ENCODE measurements around the gene BMPER.
A peak's percentile ranks its signal among the peaks of the same experiment; 100 is the strongest.

The BMPER gene

GRCh38 chr7:34036972-34037792 is 131.8 kb downstream of the BMPER start:
- Histone ChIP-seq H3K27me3 (replicated peaks; ENCODE audit: control insufficient read depth, insufficient read depth, low read length) (no peaks in the 10 kb centered on the region), H3K9me3 (ENCODE audit: control insufficient read depth, low read length) (no peaks in the 10 kb centered on the region), H3K4me1 (ENCODE audit: control insufficient read depth, insufficient read depth, low read length) (peaks cover 31% of the 10 kb centered on the region), H3K36me3 (ENCODE audit: control insufficient read depth, insufficient read depth, low read length, severe bottlenecking) (no peaks in the 10 kb centered on the region), H3K4me3 (ENCODE audit: low read length) (no peak overlapping the region), H3K9ac (ENCODE audit: low read length) (no peak overlapping the region)
- DNase-seq (ENCODE audit: low read depth): no peak

GRCh38 chr7:34038816-34039470 is 133.6 kb downstream of the BMPER start:
- no peaks in the 10 kb centered on the region for H3K9me3 ChIP-seq (ENCODE audit: control insufficient read depth, low read length)
- H3K36me3 ChIP-seq (ENCODE audit: control insufficient read depth, insufficient read depth, low read length, severe bottlenecking): no peaks in the 10 kb centered on the region
- peaks cover 49% of the 10 kb centered on the region for H3K4me1 ChIP-seq (ENCODE audit: control insufficient read depth, insufficient read depth, low read length)
- H3K9ac ChIP-seq (ENCODE audit: low read length): no peak overlapping the region
- no peak for DNase-seq (ENCODE audit: low read depth)
- no peaks in the 10 kb centered on the region for H3K27me3 ChIP-seq (replicated peaks; ENCODE audit: control insufficient read depth, insufficient read depth, low read length)
- H3K4me3 ChIP-seq (ENCODE audit: low read length): no peak overlapping the region

- H3K4me3 ChIP-seq (ENCODE audit: low read length): no peak overlapping the region
- peaks cover 49% of the 10 kb centered on the region for H3K4me1 ChIP-seq (ENCODE audit: control insufficient read depth, insufficient read depth, low read length)
- DNase-seq (ENCODE audit: low read depth): no peak
Measured at GRCh38 chr7:34041707-34042106, 136.4 kb downstream of the BMPER start.

GRCh38 chr7:34042406-34042805 is 137.1 kb downstream of the BMPER start:
- H3K27me3 ChIP-seq (replicated peaks; ENCODE audit: control insufficient read depth, insufficient read depth, low read length): no peaks in the 10 kb centered on the region
- DNase-seq (ENCODE audit: low read depth): no peak
- no peaks in the 10 kb centered on the region for H3K36me3 ChIP-seq (ENCODE audit: control insufficient read depth, insufficient read depth, low read length, severe bottlenecking)
- no peak overlapping the region for H3K4me3 ChIP-seq (ENCODE audit: low read length)
- H3K4me1 ChIP-seq (ENCODE audit: control insufficient read depth, insufficient read depth, low read length): peaks cover 48% of the 10 kb centered on the region
- no peaks in the 10 kb centered on the region for H3K9me3 ChIP-seq (ENCODE audit: control insufficient read depth, low read length)
- H3K9ac ChIP-seq (ENCODE audit: low read length): no peak overlapping the region

More at GRCh38 chr7:34041707-34042106, 136.4 kb downstream of the BMPER start:
- Histone ChIP-seq H3K27me3 (replicated peaks; ENCODE audit: control insufficient read depth, insufficient read depth, low read length) (no peaks in the 10 kb centered on the region), H3K9ac (ENCODE audit: low read length) (no peak overlapping the region), H3K36me3 (ENCODE audit: control insufficient read depth, insufficient read depth, low read length, severe bottlenecking) (no peaks in the 10 kb centered on the region), H3K9me3 (ENCODE audit: control insufficient read depth, low read length) (no peaks in the 10 kb centered on the region)

DNA sequence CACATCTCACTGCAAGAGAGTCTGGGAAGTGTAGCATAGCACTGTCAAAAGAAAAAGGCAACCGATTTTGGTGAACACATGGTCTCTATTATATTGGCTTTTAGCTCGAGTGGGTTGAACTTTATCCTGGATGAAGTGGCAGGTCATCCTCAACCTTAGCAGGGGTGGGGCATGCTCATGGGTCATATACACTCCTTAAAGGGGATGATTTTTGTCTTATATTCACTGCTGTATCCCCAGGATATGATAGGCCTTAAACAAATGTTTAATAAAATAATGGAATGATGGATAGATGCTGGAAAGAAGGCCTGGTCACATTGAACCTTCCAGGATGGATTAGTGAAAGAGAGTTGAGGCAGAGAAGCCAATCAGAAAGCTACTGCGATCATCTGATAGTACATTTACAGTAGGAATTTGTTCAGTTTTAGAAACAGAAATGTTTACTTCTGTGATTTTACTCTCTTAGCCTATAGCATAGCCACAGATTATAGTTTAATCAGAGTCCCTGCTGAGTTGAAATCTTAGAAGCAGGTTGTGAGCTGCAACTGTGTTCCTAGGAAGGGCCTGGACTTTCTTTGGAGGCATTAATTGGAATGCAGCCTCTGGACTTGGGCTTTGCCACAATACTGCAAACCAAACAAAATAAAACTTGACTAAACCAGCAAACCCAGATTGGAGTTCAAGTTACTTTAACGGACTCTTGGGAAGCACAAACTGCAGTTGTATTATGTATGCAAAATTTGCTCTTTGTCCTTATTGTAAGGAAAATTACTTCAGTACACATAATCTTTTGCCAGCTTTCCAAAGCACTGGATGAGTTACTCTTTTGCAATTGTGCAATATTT is 138.3 kb downstream of the BMPER start:
- peaks cover 5% of the 10 kb centered on the region for H3K36me3 ChIP-seq (ENCODE audit: control insufficient read depth, insufficient read depth, low read length, severe bottlenecking)
- H3K27me3 ChIP-seq (replicated peaks; ENCODE audit: control insufficient read depth, insufficient read depth, low read length): no peaks in the 10 kb centered on the region
- peak overlapping the region; percentile 53 for H3K9ac ChIP-seq (ENCODE audit: low read length)
- H3K4me3 ChIP-seq (ENCODE audit: low read length): no peak overlapping the region
- H3K4me1 ChIP-seq (ENCODE audit: control insufficient read depth, insufficient read depth, low read length): peaks cover 48% of the 10 kb centered on the region
- no peaks in the 10 kb centered on the region for H3K9me3 ChIP-seq (ENCODE audit: control insufficient read depth, low read length)
- DNase-seq (ENCODE audit: low read depth): peak; percentile 62

DNA sequence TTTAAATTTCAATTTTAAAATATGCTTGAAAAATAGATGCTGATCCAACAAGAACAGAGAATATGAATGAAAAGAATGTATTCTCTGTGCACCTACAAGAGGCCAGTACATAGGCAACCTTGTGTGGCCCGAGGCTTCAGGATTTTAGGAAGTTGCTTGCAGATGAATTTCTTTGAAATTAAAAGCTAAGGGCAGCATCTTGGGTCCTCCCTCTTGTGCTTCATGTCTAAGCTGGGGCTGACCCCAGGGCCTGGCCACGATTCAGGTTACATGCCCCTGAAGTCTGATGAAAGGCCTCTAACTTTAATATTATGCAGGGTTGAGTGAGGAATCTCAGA is 138.9 kb downstream of the BMPER start:
- Histone ChIP-seq H3K4me3 (ENCODE audit: low read length) (no peak overlapping the region), H3K9me3 (ENCODE audit: control insufficient read depth, low read length) (no peaks in the 10 kb centered on the region), H3K4me1 (ENCODE audit: control insufficient read depth, insufficient read depth, low read length) (peaks cover 43% of the 10 kb centered on the region), H3K36me3 (ENCODE audit: control insufficient read depth, insufficient read depth, low read length, severe bottlenecking) (peaks cover 11% of the 10 kb centered on the region), H3K9ac (ENCODE audit: low read length) (peak overlapping the region; percentile 53), H3K27me3 (replicated peaks; ENCODE audit: control insufficient read depth, insufficient read depth, low read length) (no peaks in the 10 kb centered on the region)
- no peak for DNase-seq (ENCODE audit: low read depth)

DNA sequence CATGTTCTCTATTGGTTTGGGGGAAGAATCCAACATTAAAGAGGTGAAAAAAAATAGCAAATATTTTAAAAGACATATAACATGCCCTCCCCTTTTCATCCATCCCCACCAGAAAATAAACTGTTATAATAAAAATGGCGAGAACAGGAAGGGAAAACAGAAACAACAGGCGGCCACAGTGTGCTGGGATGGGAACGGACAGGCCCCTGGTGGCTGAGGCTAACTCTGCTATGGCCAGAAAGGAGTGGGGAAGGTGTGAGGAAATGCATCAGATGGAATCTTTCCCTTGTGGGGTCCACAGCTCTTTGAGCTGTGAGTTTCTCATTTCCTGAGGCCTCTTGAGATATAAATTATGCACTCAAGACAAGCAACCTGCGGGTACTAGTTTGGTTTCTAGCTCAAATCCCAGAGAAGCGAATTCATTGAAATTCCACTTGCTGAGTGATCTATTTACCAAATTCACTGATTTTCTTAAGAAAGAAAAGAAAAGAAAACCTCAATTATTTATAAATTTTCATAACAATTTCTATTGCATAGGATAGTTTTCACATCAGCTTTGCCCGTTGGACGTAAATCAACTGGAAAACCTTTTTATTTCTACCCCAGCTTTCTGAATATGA is 139.5 kb downstream of the BMPER start:
- H3K36me3 ChIP-seq (ENCODE audit: control insufficient read depth, insufficient read depth, low read length, severe bottlenecking): peaks cover 14% of the 10 kb centered on the region
- H3K9ac ChIP-seq (ENCODE audit: low read length): peak overlapping the region; percentile 53
- DNase-seq (ENCODE audit: low read depth): no peak
- H3K9me3 ChIP-seq (ENCODE audit: control insufficient read depth, low read length): no peaks in the 10 kb centered on the region
- H3K4me3 ChIP-seq (ENCODE audit: low read length): no peak overlapping the region
- no peaks in the 10 kb centered on the region for H3K27me3 ChIP-seq (replicated peaks; ENCODE audit: control insufficient read depth, insufficient read depth, low read length)
- H3K4me1 ChIP-seq (ENCODE audit: control insufficient read depth, insufficient read depth, low read length): peaks cover 41% of the 10 kb centered on the region

GRCh38 chr7:34048445-34048844 is 143.1 kb downstream of the BMPER start:
- Histone ChIP-seq H3K4me3 (ENCODE audit: low read length) (no peak overlapping the region), H3K9ac (ENCODE audit: low read length) (no peak overlapping the region), H3K4me1 (ENCODE audit: control insufficient read depth, insufficient read depth, low read length) (peaks cover 16% of the 10 kb centered on the region), H3K36me3 (ENCODE audit: control insufficient read depth, insufficient read depth, low read length, severe bottlenecking) (peaks cover 40% of the 10 kb centered on the region), H3K27me3 (replicated peaks; ENCODE audit: control insufficient read depth, insufficient read depth, low read length) (no peaks in the 10 kb centered on the region), H3K9me3 (ENCODE audit: control insufficient read depth, low read length) (no peaks in the 10 kb centered on the region)
- DNase-seq (ENCODE audit: low read depth): no peak

GRCh38 chr7:34054075-34054474 is 148.7 kb downstream of the BMPER start:
- Histone ChIP-seq H3K9me3 (ENCODE audit: control insufficient read depth, low read length) (no peaks in the 10 kb centered on the region), H3K4me3 (ENCODE audit: low read length) (no peak overlapping the region), H3K36me3 (ENCODE audit: control insufficient read depth, insufficient read depth, low read length, severe bottlenecking) (peaks cover 77% of the 10 kb centered on the region), H3K4me1 (ENCODE audit: control insufficient read depth, insufficient read depth, low read length) (peaks cover 11% of the 10 kb centered on the region), H3K9ac (ENCODE audit: low read length) (no peak overlapping the region), H3K27me3 (replicated peaks; ENCODE audit: control insufficient read depth, insufficient read depth, low read length) (no peaks in the 10 kb centered on the region)
- no peak for DNase-seq (ENCODE audit: low read depth)

DNA sequence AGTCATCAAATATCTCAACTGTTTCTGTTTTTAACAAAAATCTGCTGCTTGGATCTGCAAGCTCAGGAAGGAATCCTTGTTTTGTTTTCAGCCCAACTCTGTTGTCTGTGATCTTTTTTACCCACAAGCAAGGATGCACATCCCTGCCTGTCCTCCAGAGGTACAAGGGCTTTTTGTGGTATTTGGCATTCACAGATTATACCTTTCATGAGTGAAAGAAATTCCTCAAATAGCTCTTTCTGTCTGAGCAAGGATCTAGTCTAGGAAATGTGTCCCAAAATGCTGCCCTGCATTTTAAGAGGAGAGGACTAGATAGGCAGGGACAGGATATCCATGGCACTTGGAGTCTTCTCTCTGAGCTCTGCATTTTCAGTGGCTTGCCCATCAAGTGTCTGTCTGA is 151.8 kb downstream of the BMPER start:
- no peak for DNase-seq (ENCODE audit: low read depth)
- H3K36me3 ChIP-seq (ENCODE audit: control insufficient read depth, insufficient read depth, low read length, severe bottlenecking): peaks cover 59% of the 10 kb centered on the region
- H3K9ac ChIP-seq (ENCODE audit: low read length): no peak overlapping the region
- H3K27me3 ChIP-seq (replicated peaks; ENCODE audit: control insufficient read depth, insufficient read depth, low read length): no peaks in the 10 kb centered on the region
- H3K4me3 ChIP-seq (ENCODE audit: low read length): no peak overlapping the region
- peaks cover 40% of the 10 kb centered on the region for H3K4me1 ChIP-seq (ENCODE audit: control insufficient read depth, insufficient read depth, low read length)
- no peaks in the 10 kb centered on the region for H3K9me3 ChIP-seq (ENCODE audit: control insufficient read depth, low read length)

DNA sequence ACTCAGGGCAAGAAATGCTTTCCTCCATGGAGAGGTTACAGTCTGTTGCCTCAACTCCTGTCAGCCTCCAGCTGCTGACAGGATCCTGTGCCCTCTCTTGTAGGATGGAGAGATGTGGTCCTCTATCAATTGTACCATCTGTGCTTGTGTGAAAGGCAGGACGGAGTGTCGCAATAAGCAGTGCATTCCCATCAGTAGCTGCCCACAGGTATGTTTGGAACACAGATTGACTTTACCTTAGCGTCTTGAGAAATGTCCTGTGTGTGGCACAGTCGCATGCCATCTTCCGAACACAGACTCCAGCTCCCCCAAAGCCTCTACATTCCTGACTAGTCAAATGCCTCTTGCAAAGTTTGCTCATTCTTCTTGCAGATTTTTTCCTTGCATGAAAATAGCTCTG is 152.6 kb downstream of the BMPER start:
- Histone ChIP-seq H3K9ac (ENCODE audit: low read length) (peak overlapping the region; percentile 39), H3K36me3 (ENCODE audit: control insufficient read depth, insufficient read depth, low read length, severe bottlenecking) (peaks cover 57% of the 10 kb centered on the region)

More for the DNA sequence above, 152.6 kb downstream of the BMPER start:
- H3K9me3 ChIP-seq (ENCODE audit: control insufficient read depth, low read length): no peaks in the 10 kb centered on the region
- H3K27me3 ChIP-seq (replicated peaks; ENCODE audit: control insufficient read depth, insufficient read depth, low read length): no peaks in the 10 kb centered on the region
- peak; percentile 56 for DNase-seq (ENCODE audit: low read depth)
- H3K4me1 ChIP-seq (ENCODE audit: control insufficient read depth, insufficient read depth, low read length): peaks cover 40% of the 10 kb centered on the region
- no peak overlapping the region for H3K4me3 ChIP-seq (ENCODE audit: low read length)

Data from adipocyte (in vitro differentiated cells).